ENCODE results near the gene DCHS1. TPM values are rescaled to one million over a fixed set of nuclear protein-coding genes. Genes with fewer than 3 reads are reported as not detected.

DCHS1 gene
- total RNA-seq, 4 donors from 2014 or later = 5.5 to 17.7 (median 14.0) TPM

DNA sequence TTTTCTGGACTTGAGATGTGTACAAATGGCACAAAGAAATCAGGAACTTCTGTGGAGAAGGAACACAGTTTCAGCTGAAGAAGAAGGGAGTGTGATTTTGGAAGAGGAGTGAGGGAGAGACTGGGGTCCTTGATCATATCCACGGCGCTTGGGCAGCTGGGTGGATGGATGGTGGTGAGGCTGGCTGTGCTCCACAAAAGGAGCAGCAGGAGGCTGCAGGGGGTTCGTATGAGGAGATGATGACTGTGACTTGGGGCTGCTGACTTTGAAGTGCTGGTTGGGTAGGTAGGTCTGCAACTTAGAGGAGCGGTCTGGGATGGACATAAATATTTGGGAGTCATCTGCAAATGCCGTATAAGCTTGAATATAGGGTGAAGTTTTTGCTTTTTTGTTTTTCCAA lies 1.3 kb upstream of the DCHS1 start:
- in situ Hi-C loops (cut with MboI; ENCODE audit: low pct_ligation_motif_present in 1 of 4, low pct_unique_long_range_greater_than_20kb in 1 of 4, low sequenced_read_pairs in 3 of 4) (no loop called here), intact Hi-C loops (cut with DNase I; ENCODE audit: low total_unique reads) (no loop called here)
- no peaks in the 10 kb centered on the region for H3K9me3 ChIP-seq
- WGBS, 2 donors (ENCODE audit: low coverage in 1 of 2) = 70 to 80% methylated on average over 2 to 5 of the region's 5 CpGs
- H3K4me1 ChIP-seq = peaks cover 0 to 11% (median 5%) of the 10 kb centered on the region in 4 donors
- no peak overlapping the region for H3K4me3 ChIP-seq
- peaks cover 27% of the 10 kb centered on the region for H3K27me3 ChIP-seq
- no peaks in the 10 kb centered on the region for H3K36me3 ChIP-seq
- no peak for DNase-seq
- no peak for TF ChIP-seq POLR2AphosphoS5 (IDR thresholded peaks at IDR 0.05)
- TF ChIP-seq POLR2A (IDR thresholded peaks at IDR 0.05) = no peak
- no peak for TF ChIP-seq EP300 (IDR thresholded peaks at IDR 0.05; ENCODE audit: low read depth)
- TF ChIP-seq, protein P1, sequence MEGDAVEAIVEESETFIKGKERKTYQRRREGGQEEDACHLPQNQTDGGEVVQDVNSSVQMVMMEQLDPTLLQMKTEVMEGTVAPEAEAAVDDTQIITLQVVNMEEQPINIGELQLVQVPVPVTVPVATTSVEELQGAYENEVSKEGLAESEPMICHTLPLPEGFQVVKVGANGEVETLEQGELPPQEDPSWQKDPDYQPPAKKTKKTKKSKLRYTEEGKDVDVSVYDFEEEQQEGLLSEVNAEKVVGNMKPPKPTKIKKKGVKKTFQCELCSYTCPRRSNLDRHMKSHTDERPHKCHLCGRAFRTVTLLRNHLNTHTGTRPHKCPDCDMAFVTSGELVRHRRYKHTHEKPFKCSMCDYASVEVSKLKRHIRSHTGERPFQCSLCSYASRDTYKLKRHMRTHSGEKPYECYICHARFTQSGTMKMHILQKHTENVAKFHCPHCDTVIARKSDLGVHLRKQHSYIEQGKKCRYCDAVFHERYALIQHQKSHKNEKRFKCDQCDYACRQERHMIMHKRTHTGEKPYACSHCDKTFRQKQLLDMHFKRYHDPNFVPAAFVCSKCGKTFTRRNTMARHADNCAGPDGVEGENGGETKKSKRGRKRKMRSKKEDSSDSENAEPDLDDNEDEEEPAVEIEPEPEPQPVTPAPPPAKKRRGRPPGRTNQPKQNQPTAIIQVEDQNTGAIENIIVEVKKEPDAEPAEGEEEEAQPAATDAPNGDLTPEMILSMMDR (IDR thresholded peaks at IDR 0.05) = no peak
- peak overlapping the region; percentile 74 to 82 (median 80) for H3K27ac ChIP-seq

DNA sequence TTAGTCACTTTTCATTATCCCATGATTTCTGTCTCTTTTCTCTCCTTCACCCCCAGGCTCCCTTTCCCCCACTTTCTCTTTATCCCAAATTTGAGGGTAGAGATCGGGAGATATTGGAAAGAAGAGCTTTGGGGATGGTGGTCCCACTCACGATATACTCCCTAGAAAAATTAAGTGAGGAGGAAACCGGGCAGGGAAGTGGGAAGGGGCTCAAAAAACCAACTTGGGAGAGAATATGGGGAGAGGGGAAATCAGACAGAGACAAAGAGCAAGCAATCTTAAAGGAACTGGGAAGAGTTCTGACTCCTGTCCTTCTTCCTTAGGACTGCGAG lies 941 bp upstream of the DCHS1 start:
- H3K36me3 ChIP-seq = no peaks in the 10 kb centered on the region
- peak overlapping the region in 2 of 4 donors; percentile 44 to 47 for H3K4me3 ChIP-seq
- no peaks in the 10 kb centered on the region for H3K9me3 ChIP-seq
- peaks cover 0 to 11% (median 5%) of the 10 kb centered on the region in 4 donors for H3K4me1 ChIP-seq
- DNase-seq = no peak
- WGBS, 2 donors (ENCODE audit: low coverage in 1 of 2) = 61 to 64% methylated on average over 2 to 4 of the region's 4 CpGs
- H3K27me3 ChIP-seq = peaks cover 27% of the 10 kb centered on the region
- in situ Hi-C loops (cut with MboI; ENCODE audit: low pct_ligation_motif_present in 1 of 4, low pct_unique_long_range_greater_than_20kb in 1 of 4, low sequenced_read_pairs in 3 of 4) = no loop called here
- TF ChIP-seq POLR2AphosphoS5 (IDR thresholded peaks at IDR 0.05) = no peak
- TF ChIP-seq POLR2A (IDR thresholded peaks at IDR 0.05) = no peak
- no peak for TF ChIP-seq EP300 (IDR thresholded peaks at IDR 0.05; ENCODE audit: low read depth)
- TF ChIP-seq, protein P1 (IDR thresholded peaks at IDR 0.05) = no peak
- intact Hi-C loops (cut with DNase I; ENCODE audit: low total_unique reads) = no loop called here
- H3K27ac ChIP-seq = peak overlapping the region; percentile 74 to 82 (median 80)

DNA sequence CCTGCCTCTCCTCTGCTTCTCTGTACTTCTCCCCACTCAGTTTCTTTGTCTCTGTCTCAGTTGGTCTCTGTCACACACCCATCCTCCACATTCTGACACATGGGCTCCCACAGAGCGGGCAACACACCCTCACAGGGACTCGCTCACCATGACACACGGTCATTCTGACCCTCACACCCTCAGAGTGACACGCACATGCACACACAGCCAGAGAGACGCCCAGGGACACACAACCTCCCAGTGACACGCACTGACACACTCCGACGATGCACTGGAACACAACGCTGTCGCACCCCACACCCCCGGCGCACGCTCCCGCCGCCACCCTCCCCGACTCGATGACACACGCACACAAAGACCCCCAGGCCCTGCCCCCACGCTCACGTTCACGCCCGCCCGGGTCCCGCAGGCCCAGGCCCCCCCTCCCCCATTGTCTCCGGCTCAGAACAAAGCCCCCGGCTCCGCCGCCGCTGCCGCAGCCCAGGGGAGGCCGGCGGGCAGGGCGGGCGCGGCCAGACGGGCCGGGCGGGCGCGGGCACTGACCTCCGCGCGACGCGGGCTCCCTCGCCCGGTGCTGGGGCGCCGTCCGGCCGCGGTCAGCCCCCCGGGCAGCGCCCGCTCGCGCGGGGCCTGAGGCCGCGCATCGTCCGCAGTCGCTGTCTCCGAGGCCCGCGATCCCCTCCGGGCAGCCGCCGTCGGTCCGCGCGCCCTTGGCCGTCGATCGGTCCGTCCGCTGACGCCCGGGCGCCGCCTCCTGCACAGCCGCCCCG lies 404 bp downstream of the DCHS1 start:
- TF ChIP-seq, protein P1 (IDR thresholded peaks at IDR 0.05) = no peak
- TF ChIP-seq POLR2A (IDR thresholded peaks at IDR 0.05) = no peak
- no peak for TF ChIP-seq EP300 (IDR thresholded peaks at IDR 0.05; ENCODE audit: low read depth)
- no peak for TF ChIP-seq POLR2AphosphoS5 (IDR thresholded peaks at IDR 0.05)
- peaks cover 27% of the 10 kb centered on the region for H3K27me3 ChIP-seq
- intact Hi-C loops (cut with DNase I; ENCODE audit: low total_unique reads) = no loop called here

DNA sequence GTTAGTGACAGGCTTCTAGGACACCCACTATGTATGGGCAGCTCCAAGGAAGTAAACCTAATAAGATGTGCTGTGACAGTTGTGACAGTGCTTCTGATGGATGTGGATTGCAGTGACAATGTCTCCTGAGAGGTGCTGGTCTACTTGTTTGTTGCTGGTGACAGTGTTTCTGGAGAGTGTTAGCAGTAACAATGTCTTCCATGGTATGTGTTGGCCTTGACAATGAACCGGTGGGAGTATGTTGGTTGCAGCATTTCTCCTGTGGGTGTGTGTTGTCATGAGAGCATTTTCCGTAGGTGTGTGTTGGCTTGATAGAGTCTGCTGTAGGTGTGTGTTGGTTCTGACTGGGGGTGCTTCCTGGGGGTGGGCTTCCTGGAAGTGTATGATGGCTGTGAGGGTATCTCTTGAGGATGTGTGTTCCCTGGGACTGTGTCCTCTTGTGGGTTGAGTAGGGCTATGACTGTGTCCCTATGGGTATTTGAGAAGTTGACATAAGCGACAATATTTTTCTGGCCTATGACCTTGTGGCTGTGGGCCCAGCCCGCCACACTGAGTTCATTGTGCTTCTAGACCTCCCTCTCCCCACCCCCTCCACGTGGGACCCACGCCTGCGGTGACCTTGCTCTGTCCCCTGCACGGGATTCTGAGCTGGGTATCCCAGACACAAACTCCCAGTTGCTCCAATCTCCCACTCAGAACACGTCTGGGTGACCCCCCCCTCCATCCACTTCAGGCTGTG lies 1.2 kb downstream of the DCHS1 start:
- WGBS, 2 donors (ENCODE audit: low coverage in 1 of 2) = 20 to 57% methylated on average over 2 to 9 of the region's 9 CpGs
- Histone ChIP-seq H3K4me3 (peak overlapping the region in 2 of 4 donors; percentile 44 to 47), H3K36me3 (no peaks in the 10 kb centered on the region), H3K4me1 (peaks cover 0 to 11% (median 5%) of the 10 kb centered on the region in 4 donors), H3K27ac (peak overlapping the region; percentile 74 to 87 (median 80)), H3K9me3 (no peaks in the 10 kb centered on the region), H3K27me3 (peaks cover 27% of the 10 kb centered on the region)
- no peak for DNase-seq
- in situ Hi-C loops (cut with MboI; ENCODE audit: low pct_ligation_motif_present in 1 of 4, low pct_unique_long_range_greater_than_20kb in 1 of 4, low sequenced_read_pairs in 3 of 4) (no loop called here), intact Hi-C loops (cut with DNase I; ENCODE audit: low total_unique reads) (no loop called here)
- TF ChIP-seq, protein P1 (IDR thresholded peaks at IDR 0.05) = no peak
- TF ChIP-seq POLR2AphosphoS5 (IDR thresholded peaks at IDR 0.05) = peak in 1 of 3 donors; percentile 43

More for the DNA sequence above, 404 bp downstream of the DCHS1 start:
- Histone ChIP-seq H3K4me1 (peaks cover 0 to 11% (median 5%) of the 10 kb centered on the region in 4 donors), H3K4me3 (peak overlapping the region; percentile 20 to 54 (median 46)), H3K36me3 (no peaks in the 10 kb centered on the region), H3K27ac (peak overlapping the region; percentile 74 to 87 (median 80)), H3K9me3 (no peaks in the 10 kb centered on the region)
- DNase-seq = no peak
- 9% methylated on average over 43 of the region's 84 CpGs; no CpG with 5 or more reads in 1 of the 2 donors for WGBS, 2 donors (ENCODE audit: low coverage in 1 of 2)
- in situ Hi-C loops (cut with MboI; ENCODE audit: low pct_ligation_motif_present in 1 of 4, low pct_unique_long_range_greater_than_20kb in 1 of 4, low sequenced_read_pairs in 3 of 4) = no loop called here
